Pons (tissue), 1 donor: ENCODE measurements around the gene CDH12.
"Not testable (repeated sequence)": the region's sequence is repeated elsewhere in the genome, so short reads cannot be mapped to it uniquely, and the experiment has no call there.

Experiments used
- DNase-seq: peaks from one replicate; pipeline ENCODE4 v3.0.0-alpha.2; 2016; ENCODE audit warnings: low spot score

CDH12 gene

GRCh38 chr5:22560147-22560546 is 293.0 kb downstream of the CDH12 start:
- no peak for DNase-seq

- DNase-seq: no peak
Measured at GRCh38 chr5:22557251-22557650, 295.9 kb downstream of the CDH12 start.

DNA sequence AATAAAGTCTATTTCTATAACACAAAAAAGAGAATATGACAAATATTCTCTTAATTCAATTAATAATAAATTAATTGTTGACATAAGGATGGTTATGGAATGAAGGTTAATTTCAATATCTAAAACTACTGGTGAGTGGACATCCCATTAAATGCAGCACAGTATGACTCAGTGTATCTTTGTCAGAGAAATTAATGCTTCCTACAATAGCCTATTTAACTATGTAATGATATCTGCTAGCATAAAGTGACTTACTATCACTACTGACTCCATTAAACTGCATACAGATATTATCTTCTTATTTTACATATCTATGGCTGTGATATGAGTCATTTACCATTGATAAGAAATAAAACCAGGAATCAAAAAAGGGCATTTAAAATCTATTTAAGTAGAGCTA is 298.7 kb downstream of the CDH12 start:
- DNase-seq: no peak

DNA sequence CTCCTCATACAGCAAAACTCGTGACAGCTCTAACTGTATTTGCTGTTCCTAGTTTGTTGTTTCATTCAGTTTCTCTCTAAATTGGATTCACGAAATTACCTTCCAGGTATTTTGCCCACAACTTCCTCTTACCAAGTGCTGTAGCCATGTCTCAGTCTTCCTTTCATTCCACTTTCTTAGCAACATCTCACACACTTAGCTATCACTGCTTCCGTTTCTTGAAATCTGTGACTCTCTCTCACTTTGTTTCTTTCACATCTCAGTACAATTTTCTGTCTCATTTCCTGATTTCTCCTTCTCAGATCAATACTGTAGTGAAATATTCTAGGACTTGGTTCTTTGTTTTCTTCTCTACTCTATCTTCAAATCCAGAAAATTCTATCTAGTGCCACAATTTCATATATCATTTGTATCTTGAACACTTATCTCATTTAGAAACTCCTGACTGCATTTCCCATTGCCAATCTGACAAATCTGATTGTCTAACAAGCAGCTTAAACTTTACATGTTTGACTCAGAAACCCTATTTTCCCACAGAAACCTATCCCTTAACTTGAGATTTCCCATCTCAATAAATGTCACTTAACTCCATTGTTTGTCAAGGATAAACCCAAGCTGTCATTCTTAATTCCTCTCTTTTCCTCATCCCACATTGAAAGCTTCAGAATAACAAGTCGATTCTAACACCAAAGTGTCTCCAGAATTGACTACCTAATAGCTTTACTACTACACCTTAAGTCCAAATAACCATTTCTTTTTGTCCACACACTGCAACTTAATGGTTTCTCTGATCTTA is 303.1 kb downstream of the CDH12 start:
- no peak for DNase-seq

- DNase-seq: no peak
Measured at GRCh38 chr5:22542340-22542739, 310.8 kb downstream of the CDH12 start.

GRCh38 chr5:22541037-22541436 is 312.1 kb downstream of the CDH12 start:
- DNase-seq: no peak

GRCh38 chr5:22539762-22540161 is 313.4 kb downstream of the CDH12 start:
- DNase-seq: no peak

GRCh38 chr5:22531986-22532385 is 321.2 kb downstream of the CDH12 start:
- no peak for DNase-seq

- DNase-seq: no peak
Measured at GRCh38 chr5:22521521-22521920, 331.6 kb downstream of the CDH12 start.

GRCh38 chr5:22516497-22516896 is 336.6 kb downstream of the CDH12 start:
- DNase-seq: not testable (repeated sequence)

DNA sequence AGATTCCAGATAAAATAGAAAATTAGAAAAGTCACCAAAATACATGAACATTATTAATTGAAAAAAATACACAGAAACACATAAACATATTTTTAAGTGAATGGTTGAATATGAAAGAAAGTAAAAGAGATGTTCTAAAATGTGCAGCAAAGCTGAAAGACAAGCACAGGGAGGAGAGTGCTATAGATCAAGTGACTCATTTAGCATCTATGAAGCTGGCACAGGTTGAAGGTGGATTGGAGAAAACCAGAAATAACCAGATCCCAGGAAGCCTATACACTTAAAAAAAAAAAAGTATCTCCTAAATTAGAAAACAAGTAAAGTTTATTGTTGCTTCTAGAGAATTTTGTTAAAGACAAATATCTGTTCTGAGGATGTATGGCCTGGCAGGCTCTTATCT is 338.9 kb downstream of the CDH12 start:
- DNase-seq: no peak

DNA sequence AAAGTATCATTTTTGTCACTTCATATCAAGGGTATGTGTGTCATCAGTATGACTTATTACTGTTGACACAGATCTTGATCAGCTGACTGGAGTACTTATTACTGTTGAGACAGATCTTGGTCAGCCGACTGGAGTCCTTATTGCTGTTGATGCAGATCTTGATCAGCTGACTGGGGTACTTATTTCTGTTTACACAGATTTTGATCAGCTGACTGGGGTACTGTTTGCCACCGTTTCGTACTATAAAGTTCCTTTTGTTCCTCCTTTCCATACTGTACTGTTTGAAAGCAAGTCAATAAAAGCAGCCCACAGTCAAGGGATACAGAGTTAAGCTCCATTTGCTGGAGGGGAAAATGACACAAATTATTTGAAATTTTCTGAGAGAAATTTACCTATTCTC is 347.3 kb downstream of the CDH12 start:
- no peak for DNase-seq

DNA sequence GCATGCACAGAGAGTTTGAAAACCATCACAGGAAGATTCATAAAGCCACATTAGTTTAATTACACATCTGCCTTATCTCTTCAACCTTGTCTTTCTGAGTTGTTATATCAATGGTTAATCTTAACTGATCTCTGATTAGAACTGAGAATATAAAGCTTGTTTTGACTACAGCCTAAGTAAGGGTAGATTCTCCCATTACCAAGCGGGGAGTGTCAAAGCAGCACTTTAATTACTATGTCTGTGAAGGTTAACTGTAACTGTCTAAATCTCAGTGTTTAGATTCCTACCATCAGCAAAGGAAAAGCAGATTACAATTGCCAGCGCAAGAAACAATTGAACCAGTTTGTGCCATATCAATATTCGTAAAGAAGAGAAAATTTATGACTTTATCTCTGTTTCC is 348.7 kb downstream of the CDH12 start:
- no peak for DNase-seq

- no peak for DNase-seq
Measured at GRCh38 chr5:22500556-22500955, 352.6 kb downstream of the CDH12 start.

GRCh38 chr5:22496666-22497065 is 356.5 kb downstream of the CDH12 start:
- DNase-seq: no peak

- no peak for DNase-seq
Measured at GRCh38 chr5:22495016-22495720, 358.0 kb downstream of the CDH12 start.

GRCh38 chr5:22488427-22488826 is 364.7 kb downstream of the CDH12 start:
- DNase-seq: no peak

GRCh38 chr5:22480305-22480704 is 372.8 kb downstream of the CDH12 start:
- DNase-seq: no peak

DNA sequence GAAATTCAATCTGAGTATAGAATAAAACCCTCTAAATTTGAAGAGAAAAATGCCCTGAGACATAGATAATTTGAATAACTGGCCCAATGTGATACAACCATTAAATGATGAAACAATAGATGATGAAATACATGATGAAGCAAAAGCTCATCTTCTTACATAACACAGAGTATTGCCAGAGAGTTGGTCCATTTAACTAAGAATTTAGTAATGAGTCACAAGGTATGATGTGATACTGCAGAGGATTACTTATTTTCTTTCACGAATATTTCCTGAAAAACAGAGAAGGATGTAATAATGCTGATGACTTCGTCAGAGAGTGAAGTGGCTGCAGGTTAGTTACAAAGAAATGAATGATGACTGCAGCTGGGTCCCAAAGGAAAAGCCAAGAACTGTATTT is 379.3 kb downstream of the CDH12 start:
- DNase-seq: no peak

- DNase-seq: no peak
Measured at GRCh38 chr5:22471154-22471553, 382.0 kb downstream of the CDH12 start.

- no peak for DNase-seq
Measured at GRCh38 chr5:22470408-22470807, 382.7 kb downstream of the CDH12 start.

DNA sequence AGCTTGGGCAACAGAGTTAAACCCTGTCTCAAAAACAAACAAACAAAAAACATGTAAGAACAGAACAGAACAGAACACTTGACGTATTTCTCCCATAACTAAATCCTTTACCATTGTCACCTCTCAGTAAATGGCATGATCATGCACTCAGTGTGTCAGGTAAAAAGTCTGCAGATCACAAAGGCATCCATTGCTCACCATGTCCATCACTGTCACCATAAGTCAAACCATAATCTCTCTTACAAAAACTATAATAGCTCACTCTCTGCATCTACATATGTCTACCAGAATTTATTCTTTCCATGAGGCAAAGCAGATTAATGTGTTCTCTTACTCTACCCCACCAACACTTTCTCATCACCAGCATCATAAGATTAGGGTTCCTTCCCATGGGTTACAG is 387.5 kb downstream of the CDH12 start:
- no peak for DNase-seq

GRCh38 chr5:22465177-22465576 is 388.0 kb downstream of the CDH12 start:
- no peak for DNase-seq

DNA sequence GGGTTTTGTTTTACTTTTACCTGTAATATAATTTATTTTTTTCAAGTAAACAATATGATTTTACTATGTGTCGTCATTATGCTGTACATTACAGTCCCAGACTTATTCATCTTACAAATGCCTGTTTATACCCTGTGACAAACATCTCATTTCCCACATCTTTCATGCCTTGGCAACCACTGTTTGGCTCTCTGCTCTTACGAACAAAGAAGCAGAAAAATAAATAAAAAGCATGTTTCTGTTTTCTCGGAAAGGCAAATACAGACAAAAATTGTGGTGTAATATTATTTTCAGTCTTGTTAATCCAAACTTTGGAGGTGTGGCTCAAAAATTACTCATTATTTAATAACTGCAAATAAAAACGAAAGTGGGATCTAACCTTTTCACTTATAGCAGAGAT is 393.0 kb downstream of the CDH12 start:
- no peak for DNase-seq
